Type B pancreatic cell (in vitro differentiated cells): Measurements from ENCODE around the gene ELOVL5. TPM values are rescaled to one million over a fixed set of nuclear protein-coding genes. Genes with fewer than 3 reads are reported as not detected.

ENCODE experiments used
- DNase-seq: peaks from one replicate; pipeline ENCODE4 v3.0.0; 2021; ENCODE audit warnings: mixed read lengths; ENCODE audit not compliant: unreplicated experiment; ENCODE audit errors: extremely low spot score
- H3K27ac Mint-ChIP-seq: 2 replicates; pipeline ENCODE4 v1.8.0; 2021; ENCODE audit warnings: mild to moderate bottlenecking, mixed read lengths
- H3K27me3 Mint-ChIP-seq: 2 replicates; pipeline ENCODE4 v1.8.0; 2021; ENCODE audit warnings: mixed read lengths
- H3K36me3 Mint-ChIP-seq: 2 replicates; pipeline ENCODE4 v1.8.0; 2021; ENCODE audit warnings: mixed read lengths
- H3K4me1 Mint-ChIP-seq: one replicate; pipeline ENCODE4 v1.8.0; 2021; ENCODE audit warnings: mixed read lengths; ENCODE audit not compliant: unreplicated experiment
- H3K4me3 Mint-ChIP-seq: 2 replicates; pipeline ENCODE4 v1.8.0; 2021; ENCODE audit warnings: mild to moderate bottlenecking, mixed read lengths
- H3K9me3 Mint-ChIP-seq: 2 replicates; pipeline ENCODE4 v1.8.0; 2021; ENCODE audit warnings: mixed read lengths
- total RNA-seq: library from RNA; stranded (reverse); gene quantifications from 2 replicates; pipeline ENCODE4 v1.2.1, GENCODE V29; 2021; ENCODE audit warnings: low replicate concordance
- TF ChIP-seq, protein P1 (sequence below): fragments of 200-600 bp; sonication (generic); conservative IDR thresholded peaks from 2 replicates; pipeline ENCODE4 v1.5.0; 2021; ENCODE audit warnings: antibody characterized with exemption, mild to moderate bottlenecking

ELOVL5 gene
- total RNA-seq, 1 donor from 2014 or later: 103 TPM

DNA sequence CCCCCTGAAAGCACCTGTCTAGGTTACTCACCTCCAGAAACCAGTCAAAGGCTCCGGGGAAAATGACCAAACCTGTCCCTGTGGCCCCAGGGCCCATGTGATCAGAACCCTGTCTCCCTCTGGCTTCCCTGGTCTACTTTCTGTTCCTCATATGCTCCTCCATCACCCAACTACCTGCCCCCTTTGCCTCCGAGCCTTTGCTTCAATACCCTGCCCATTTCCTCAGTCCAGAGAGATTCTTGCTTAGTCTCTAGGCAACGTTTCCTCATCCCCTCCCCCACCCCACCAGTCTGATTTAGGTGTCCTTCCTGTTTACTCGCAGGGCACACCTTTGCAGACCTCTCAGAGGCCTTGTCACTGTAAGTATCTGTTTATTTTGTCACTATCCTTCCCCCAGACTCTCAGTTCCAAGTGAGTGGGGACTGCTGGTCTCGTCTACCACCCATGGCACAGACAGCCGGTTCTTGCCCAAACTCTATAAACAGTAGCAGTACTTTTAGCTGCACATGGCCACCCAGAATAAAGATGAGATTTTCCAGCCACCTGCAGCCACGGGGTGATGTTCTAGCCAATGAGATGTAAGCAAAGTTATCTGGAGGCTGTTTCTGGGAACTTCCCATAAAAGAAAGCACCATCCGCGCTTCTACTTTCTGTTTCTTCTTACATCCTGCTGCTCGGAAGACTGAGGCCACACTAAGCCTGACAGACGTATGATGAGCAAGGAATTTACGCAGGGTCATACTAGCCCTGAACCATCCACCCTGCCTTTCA lies 13.3 kb downstream of the ELOVL5 start:
- Mint-ChIP-seq H3K4me3 (no peak overlapping the region), H3K27ac (no peak overlapping the region)

DNA sequence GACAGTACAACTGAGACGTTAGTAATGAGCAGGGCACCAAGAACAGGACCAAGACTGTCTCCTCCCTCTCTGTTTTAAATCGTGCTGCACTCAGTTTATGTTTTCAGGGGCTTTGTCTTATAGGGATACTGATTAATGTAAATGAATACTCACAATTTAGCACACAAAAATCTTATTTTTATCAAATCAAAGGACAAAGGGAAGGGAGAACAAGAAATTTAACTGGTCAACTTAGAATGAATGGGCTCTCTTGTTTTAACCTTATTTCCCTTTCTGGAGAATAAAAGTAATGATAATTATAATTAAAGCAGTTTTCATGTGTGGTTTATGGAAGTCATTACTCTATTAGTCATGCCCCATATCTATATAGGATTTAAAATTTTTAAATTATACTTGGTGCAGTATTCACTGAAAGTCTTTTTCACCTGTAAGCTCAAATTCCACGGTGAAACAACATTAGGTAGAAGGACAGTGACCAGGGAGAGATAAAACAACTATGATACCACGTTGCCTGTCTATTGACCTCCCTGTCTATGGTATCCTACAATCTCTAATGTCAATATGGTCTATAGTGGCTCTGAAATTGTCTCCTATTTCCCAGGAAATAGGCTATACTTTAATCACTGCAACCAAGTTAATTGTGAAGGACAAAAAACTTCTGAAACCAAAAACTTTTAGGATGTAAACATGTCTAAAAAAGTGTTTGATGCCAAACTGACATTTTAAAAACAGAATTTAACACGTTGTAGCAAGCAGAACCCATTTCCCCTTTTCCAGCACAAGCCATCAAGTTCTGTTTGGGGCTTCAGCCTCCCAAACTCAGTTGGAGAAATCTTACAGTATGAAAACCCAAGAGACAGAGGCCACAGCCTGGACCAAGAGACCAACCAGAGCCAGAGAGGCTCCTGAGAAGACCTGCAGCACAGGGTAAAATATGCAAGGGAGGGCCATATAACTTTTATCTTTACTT lies 15.0 kb downstream of the ELOVL5 start:
- Mint-ChIP-seq H3K36me3 (peaks cover 27% of the 10 kb centered on the region), H3K9me3 (no peaks in the 10 kb centered on the region), H3K4me3 (no peak overlapping the region), H3K4me1 (peaks cover 15% of the 10 kb centered on the region), H3K27me3 (no peaks in the 10 kb centered on the region), H3K27ac (no peak overlapping the region)
- DNase-seq: no peak
- TF ChIP-seq, protein P1, sequence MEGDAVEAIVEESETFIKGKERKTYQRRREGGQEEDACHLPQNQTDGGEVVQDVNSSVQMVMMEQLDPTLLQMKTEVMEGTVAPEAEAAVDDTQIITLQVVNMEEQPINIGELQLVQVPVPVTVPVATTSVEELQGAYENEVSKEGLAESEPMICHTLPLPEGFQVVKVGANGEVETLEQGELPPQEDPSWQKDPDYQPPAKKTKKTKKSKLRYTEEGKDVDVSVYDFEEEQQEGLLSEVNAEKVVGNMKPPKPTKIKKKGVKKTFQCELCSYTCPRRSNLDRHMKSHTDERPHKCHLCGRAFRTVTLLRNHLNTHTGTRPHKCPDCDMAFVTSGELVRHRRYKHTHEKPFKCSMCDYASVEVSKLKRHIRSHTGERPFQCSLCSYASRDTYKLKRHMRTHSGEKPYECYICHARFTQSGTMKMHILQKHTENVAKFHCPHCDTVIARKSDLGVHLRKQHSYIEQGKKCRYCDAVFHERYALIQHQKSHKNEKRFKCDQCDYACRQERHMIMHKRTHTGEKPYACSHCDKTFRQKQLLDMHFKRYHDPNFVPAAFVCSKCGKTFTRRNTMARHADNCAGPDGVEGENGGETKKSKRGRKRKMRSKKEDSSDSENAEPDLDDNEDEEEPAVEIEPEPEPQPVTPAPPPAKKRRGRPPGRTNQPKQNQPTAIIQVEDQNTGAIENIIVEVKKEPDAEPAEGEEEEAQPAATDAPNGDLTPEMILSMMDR: no peak

More for the DNA sequence above, 13.3 kb downstream of the ELOVL5 start:
- TF ChIP-seq, protein P1: no peak
- Mint-ChIP-seq H3K36me3 (peaks cover 27% of the 10 kb centered on the region), H3K4me1 (peaks cover 15% of the 10 kb centered on the region), H3K9me3 (no peaks in the 10 kb centered on the region), H3K27me3 (no peaks in the 10 kb centered on the region)
- DNase-seq: no peak

DNA sequence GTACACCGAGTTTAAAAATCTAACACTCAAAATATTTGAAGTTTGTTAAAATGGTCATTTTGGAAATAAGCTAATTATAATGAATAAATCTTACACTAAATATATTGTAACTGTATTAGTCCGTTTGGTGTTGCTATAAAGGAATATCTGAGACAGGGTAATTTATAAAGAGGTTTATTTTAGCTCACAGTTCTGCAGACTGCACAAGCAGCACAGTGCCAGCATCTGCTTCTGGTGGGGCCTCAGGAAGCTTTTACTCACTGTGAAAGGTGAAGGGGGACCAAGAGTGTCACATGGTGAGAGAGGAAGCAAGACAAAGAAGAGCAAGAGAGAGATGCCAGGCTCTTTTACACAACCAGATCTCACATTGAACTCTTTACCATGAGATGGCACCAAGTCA lies 17.1 kb downstream of the ELOVL5 start:
- Mint-ChIP-seq H3K27me3 (no peaks in the 10 kb centered on the region), H3K4me3 (no peak overlapping the region), H3K4me1 (peaks cover 24% of the 10 kb centered on the region), H3K36me3 (peaks cover 22% of the 10 kb centered on the region), H3K9me3 (no peaks in the 10 kb centered on the region), H3K27ac (no peak overlapping the region)
- no peak for DNase-seq
- TF ChIP-seq, protein P1: no peak

DNA sequence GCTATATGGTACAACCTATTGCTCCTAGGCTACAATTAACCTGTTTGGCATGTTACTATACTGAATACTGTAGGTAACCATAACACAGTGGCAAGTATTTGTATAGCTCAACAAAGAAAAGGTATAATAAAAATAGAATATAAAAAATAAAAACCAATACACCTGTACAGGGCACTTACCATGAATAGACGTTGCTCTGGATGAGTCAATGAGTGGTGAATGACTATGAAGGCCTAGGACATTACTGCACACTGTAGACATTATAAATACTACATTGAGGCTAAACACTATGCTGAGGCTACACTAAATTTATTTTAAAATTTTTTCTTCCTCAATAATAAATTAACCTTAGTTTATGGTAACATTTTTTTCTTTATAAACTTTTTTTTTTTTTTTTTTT lies 18.6 kb downstream of the ELOVL5 start:
- Mint-ChIP-seq H3K4me1 (peaks cover 15% of the 10 kb centered on the region), H3K27ac (no peak overlapping the region), H3K36me3 (peaks cover 20% of the 10 kb centered on the region), H3K27me3 (no peaks in the 10 kb centered on the region), H3K9me3 (no peaks in the 10 kb centered on the region), H3K4me3 (no peak overlapping the region)
- no peak for DNase-seq
- TF ChIP-seq, protein P1: no peak

DNA sequence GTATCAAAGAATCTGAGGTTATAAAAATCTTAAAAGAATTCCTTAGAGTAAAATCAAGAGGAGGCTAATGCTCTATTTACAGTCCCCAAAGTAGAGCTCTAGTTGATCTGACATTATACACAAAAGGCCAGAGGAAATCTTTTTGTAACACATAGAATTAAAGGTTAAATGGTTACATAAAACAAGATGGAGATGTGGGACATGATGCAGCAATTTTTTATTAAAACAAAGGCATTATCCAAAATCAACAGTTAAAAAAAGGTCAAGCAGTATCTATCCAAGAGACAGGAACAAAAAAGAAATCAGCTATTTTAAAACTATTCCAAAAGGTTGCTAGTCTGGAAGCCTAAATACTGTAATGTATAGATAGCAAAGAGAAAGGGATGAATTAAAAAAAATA lies 20.4 kb downstream of the ELOVL5 start:
- no peak for DNase-seq
- H3K4me1 Mint-ChIP-seq: peaks cover 9% of the 10 kb centered on the region
- peaks cover 18% of the 10 kb centered on the region for H3K36me3 Mint-ChIP-seq
- no peaks in the 10 kb centered on the region for H3K9me3 Mint-ChIP-seq
- H3K27ac Mint-ChIP-seq: no peak overlapping the region
- H3K27me3 Mint-ChIP-seq: no peaks in the 10 kb centered on the region
- no peak overlapping the region for H3K4me3 Mint-ChIP-seq
- TF ChIP-seq, protein P1: no peak
